Cardiac muscle cell (in vitro differentiated cells and primary cell): ENCODE data around the gene SERBP1. TPM values are rescaled to one million over a fixed set of nuclear protein-coding genes. Genes with fewer than 3 reads are reported as not detected.
A peak's percentile ranks its signal among the peaks of the same experiment; 100 is the strongest.
"Not testable (repeated sequence)": the region's sequence is repeated elsewhere in the genome, so short reads cannot be mapped to it uniquely, and the experiment has no call there.

Source experiments
- DNase-seq, 2 donors: peaks; one replicate each; pipeline versions ENCODE4 v3.0.0 to v3.0.0-alpha.2; 2010 to 2017; ENCODE audit warnings: low read depth in 1 of 2, low spot score in 1 of 2
- H3K27ac ChIP-seq: fragments of 200-600 bp; sonication (generic); 2 replicates; pipeline ENCODE4 v1.5.1; 2016
- H3K27me3 ChIP-seq: fragments of 200-600 bp; sonication (generic); 2 replicates; pipeline ENCODE4 v1.6.0; 2016; ENCODE audit warnings: control low read depth
- H3K36me3 ChIP-seq: fragments of 200-600 bp; sonication (generic); 2 replicates; pipeline ENCODE4 v1.5.1; 2016; ENCODE audit warnings: control low read depth
- H3K4me1 ChIP-seq: fragments of 200-600 bp; sonication (generic); 2 replicates; pipeline ENCODE4 v1.8.1; 2017; ENCODE audit warnings: low read depth, mild to moderate bottlenecking, mixed run types
- H3K4me3 ChIP-seq: fragments of 200-600 bp; sonication (generic); 2 replicates; pipeline ENCODE4 v1.5.1; 2016; ENCODE audit warnings: mild to moderate bottlenecking
- H3K9me3 ChIP-seq: fragments of 200-600 bp; sonication (generic); 2 replicates; pipeline ENCODE4 v1.5.1; 2017; ENCODE audit warnings: low read depth, mild to moderate bottlenecking, control low read depth
- CTCF ChIP-seq: IDR thresholded peaks from 2 replicates; pipeline ENCODE4 v1.5.1; 2012; ENCODE audit warnings: low read depth, mild to moderate bottlenecking, low read length
- polyA plus RNA-seq: library from polyadenylated mRNA; unstranded; fragments of >200 nt; fragmentation: Nextera tagmentation; extraction: Ambion mirVana; gene quantifications from 2 replicates; pipeline ENCODE4 v1.2.1, GENCODE V29; 2016
- total RNA-seq: library from RNA; depleted of rRNA; stranded (reverse); fragments of >200 nt; gene quantifications from 2 replicates; pipeline ENCODE4 v1.2.3, GENCODE V29; 2016

Gene SERBP1
- total and polyA plus RNA-seq, 2 experiments from 2014 or later: 136 to 433 TPM

- TF ChIP-seq CTCF: no peak
These were observed 21.6 kb upstream of the SERBP1 start for GRCh38 chr1:67451815-67452214.

GRCh38 chr1:67451356-67451755 is 21.2 kb upstream of the SERBP1 start:
- no peaks in the 10 kb centered on the region for H3K27me3 ChIP-seq
- DNase-seq: no peak

More at GRCh38 chr1:67451815-67452214, 21.6 kb upstream of the SERBP1 start:
- no peaks in the 10 kb centered on the region for H3K27me3 ChIP-seq
- no peak for DNase-seq
- no peaks in the 10 kb centered on the region for H3K36me3 ChIP-seq
- H3K4me3 ChIP-seq: no peak overlapping the region
- no peaks in the 10 kb centered on the region for H3K9me3 ChIP-seq
- no peaks in the 10 kb centered on the region for H3K4me1 ChIP-seq
- H3K27ac ChIP-seq: no peak overlapping the region

GRCh38 chr1:67446893-67447292 is 16.7 kb upstream of the SERBP1 start:
- no peak overlapping the region for H3K4me3 ChIP-seq
- no peaks in the 10 kb centered on the region for H3K36me3 ChIP-seq
- H3K4me1 ChIP-seq: no peaks in the 10 kb centered on the region
- TF ChIP-seq CTCF: no peak
- H3K9me3 ChIP-seq: no peaks in the 10 kb centered on the region
- no peaks in the 10 kb centered on the region for H3K27me3 ChIP-seq
- no peak for DNase-seq
- no peak overlapping the region for H3K27ac ChIP-seq

More at GRCh38 chr1:67451356-67451755, 21.2 kb upstream of the SERBP1 start:
- Histone ChIP-seq H3K27ac (no peak overlapping the region), H3K9me3 (no peaks in the 10 kb centered on the region), H3K4me1 (no peaks in the 10 kb centered on the region), H3K4me3 (no peak overlapping the region), H3K36me3 (no peaks in the 10 kb centered on the region)
- TF ChIP-seq CTCF: no peak

- not testable (repeated sequence) for H3K4me1 ChIP-seq, H3K36me3 ChIP-seq, H3K27ac ChIP-seq, H3K4me3 ChIP-seq, H3K27me3 ChIP-seq, H3K9me3 ChIP-seq, DNase-seq
These were observed 15.8 kb upstream of the SERBP1 start for GRCh38 chr1:67446014-67446413.

- no peaks in the 10 kb centered on the region for H3K9me3 ChIP-seq
- no peak overlapping the region for H3K4me3 ChIP-seq
- H3K36me3 ChIP-seq: no peaks in the 10 kb centered on the region
- H3K27ac ChIP-seq: peak overlapping the region; percentile 13
- no peaks in the 10 kb centered on the region for H3K27me3 ChIP-seq
- H3K4me1 ChIP-seq: peaks cover 34% of the 10 kb centered on the region
- TF ChIP-seq CTCF: no peak
- DNase-seq: no peak
These were observed 11.6 kb upstream of the SERBP1 start for GRCh38 chr1:67441739-67442281.

GRCh38 chr1:67441183-67441582 is 11.0 kb upstream of the SERBP1 start:
- H3K9me3 ChIP-seq: no peaks in the 10 kb centered on the region
- peak; percentile 70 to 74 for DNase-seq
- no peak overlapping the region for H3K4me3 ChIP-seq
- no peak for TF ChIP-seq CTCF
- H3K27me3 ChIP-seq: no peaks in the 10 kb centered on the region
- H3K27ac ChIP-seq: peak overlapping the region; percentile 13
- no peaks in the 10 kb centered on the region for H3K36me3 ChIP-seq
- H3K4me1 ChIP-seq: peaks cover 34% of the 10 kb centered on the region
